Spinal cord (tissue), 10 donors: Measurements from ENCODE around the gene PPIP5K1. TPM values are rescaled to one million over a fixed set of nuclear protein-coding genes. Genes with fewer than 3 reads are reported as not detected.
"Not testable (repeated sequence)": the region's sequence is repeated elsewhere in the genome, so short reads cannot be mapped to it uniquely, and the experiment has no call there.

Source experiments
- DNase-seq, 6 donors: peaks; one replicate each; pipeline versions ENCODE4 v3.0.0 to v3.0.0-alpha.2; 2013 to 2015; ENCODE audit warnings: low spot score in 6 of 6, low read depth in 4 of 6
- H3K27ac ChIP-seq: one replicate; pipeline ENCODE4 v1.5.1; 2013; ENCODE audit warnings: low read depth, low read length, control low read depth
- H3K27me3 ChIP-seq: one replicate; pipeline ENCODE4 v1.6.1; 2013; ENCODE audit warnings: low read length; ENCODE audit not compliant: control insufficient read depth, insufficient read depth
- H3K36me3 ChIP-seq: one replicate; pipeline ENCODE4 v1.6.1; 2013; ENCODE audit warnings: low read length; ENCODE audit not compliant: control insufficient read depth, insufficient read depth
- H3K4me1 ChIP-seq: one replicate; pipeline ENCODE4 v1.6.1; 2013; ENCODE audit warnings: low read length; ENCODE audit not compliant: control insufficient read depth, insufficient read depth
- H3K4me3 ChIP-seq: one replicate; pipeline ENCODE4 v1.5.1; 2013; ENCODE audit warnings: low read depth, low read length, control low read depth
- H3K9me3 ChIP-seq: one replicate; pipeline ENCODE4 v1.6.1; 2013; ENCODE audit warnings: low read length; ENCODE audit not compliant: control insufficient read depth, insufficient read depth
- WGBS: methylation state at CpG from one replicate; pipeline ENCODE4 v1.1.5; 2013; ENCODE audit warnings: missing lambda C conversion rate; ENCODE audit not compliant: insufficient coverage; 5-methylcytosine and 5-hydroxymethylcytosine counted together
- polyA plus RNA-seq, 2 donors: library from polyadenylated mRNA; unstranded; fragments of 120-200 nt; gene quantifications; one replicate each; pipeline ENCODE4 v1.2.1, GENCODE V29; 2013; ENCODE audit not compliant: insufficient read length in 2 of 2
- total RNA-seq, 2 donors: library from RNA; depleted of rRNA in 1 of 2; stranded (reverse); fragments of 120-200 nt in 1 of 2; fragments of >200 nt in 1 of 2; gene quantifications; one replicate each; pipeline versions ENCODE4 v1.2.3 to v1.2.4, GENCODE V29; 2013 to 2014
- donor health status: healthy.

The PPIP5K1 gene
- total and polyA plus RNA-seq, 4 donors = 25.7 to 43.3 (median 30.8) TPM

DNA sequence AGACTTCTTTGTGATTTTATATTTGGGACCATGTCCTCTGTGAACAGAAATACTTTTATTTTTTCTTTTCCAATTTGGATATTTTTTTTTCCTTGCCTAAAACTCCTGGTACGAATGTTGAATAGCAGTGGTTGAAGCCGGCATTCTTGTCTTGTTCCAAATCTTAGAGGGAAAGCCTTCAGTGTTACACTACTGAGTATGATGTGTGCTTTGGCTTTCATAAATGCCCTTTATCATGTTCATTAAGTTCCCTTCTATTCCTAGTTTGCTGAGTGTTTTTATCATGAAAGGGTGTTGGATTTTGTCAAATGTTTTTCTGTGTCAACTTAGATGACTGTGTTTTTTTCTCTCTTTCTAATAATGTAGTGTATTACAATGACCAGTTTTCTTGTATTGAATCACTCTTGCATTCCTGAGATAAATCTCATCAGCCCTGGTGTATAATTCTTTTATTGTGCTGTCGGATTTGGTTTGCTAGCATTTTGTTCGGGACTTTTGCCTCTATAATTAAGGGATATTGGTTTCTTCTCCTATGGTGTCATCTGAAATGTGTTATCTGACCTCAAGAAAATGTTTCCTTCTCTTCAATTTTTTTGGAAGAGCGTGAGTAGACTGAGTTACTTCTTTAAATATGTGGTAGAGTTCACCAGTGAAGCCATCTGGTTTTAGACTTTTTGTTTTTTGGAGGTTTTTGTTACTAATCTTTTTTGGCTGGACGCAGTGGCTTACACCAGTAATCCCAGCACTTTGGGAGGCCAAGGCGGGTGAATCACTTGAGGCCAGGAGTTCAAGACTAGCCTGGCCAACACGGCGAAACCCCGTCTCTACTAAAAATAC is 39.3 kb downstream of the PPIP5K1 start:
- Histone ChIP-seq H3K9me3 (no peaks in the 10 kb centered on the region), H3K36me3 (peaks cover 18% of the 10 kb centered on the region), H3K27me3 (no peaks in the 10 kb centered on the region), H3K27ac (no peak overlapping the region), H3K4me3 (no peak overlapping the region), H3K4me1 (no peaks in the 10 kb centered on the region)
- WGBS = 93% methylated on average over 3 of the region's 10 CpGs
- no peak for DNase-seq

DNA sequence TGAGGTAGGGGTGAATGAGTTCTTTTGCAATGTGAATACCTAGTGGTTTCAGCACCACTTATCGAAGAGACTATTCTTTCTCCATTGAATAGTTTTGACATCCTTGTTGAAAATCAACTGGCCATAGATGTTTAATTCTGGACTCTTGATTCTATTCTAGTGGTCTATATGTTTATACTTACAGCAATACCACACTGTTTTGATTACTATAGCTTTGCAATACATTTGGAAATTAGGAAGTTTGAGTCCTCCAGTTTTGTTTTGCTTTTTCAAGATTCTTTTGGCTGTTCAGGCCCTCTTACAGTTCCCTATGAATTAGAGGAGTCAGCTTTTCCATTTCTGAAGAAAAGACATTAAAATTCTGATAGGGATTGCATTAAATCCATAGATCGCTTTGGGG is 42.5 kb downstream of the PPIP5K1 start:
- Histone ChIP-seq H3K36me3 (peaks cover 5% of the 10 kb centered on the region), H3K4me1 (no peaks in the 10 kb centered on the region), H3K4me3 (no peak overlapping the region), H3K27me3 (no peaks in the 10 kb centered on the region), H3K9me3 (no peaks in the 10 kb centered on the region), H3K27ac (no peak overlapping the region)
- WGBS = no CpG with 5 or more reads among the region's 2 CpGs
- no peak for DNase-seq

DNA sequence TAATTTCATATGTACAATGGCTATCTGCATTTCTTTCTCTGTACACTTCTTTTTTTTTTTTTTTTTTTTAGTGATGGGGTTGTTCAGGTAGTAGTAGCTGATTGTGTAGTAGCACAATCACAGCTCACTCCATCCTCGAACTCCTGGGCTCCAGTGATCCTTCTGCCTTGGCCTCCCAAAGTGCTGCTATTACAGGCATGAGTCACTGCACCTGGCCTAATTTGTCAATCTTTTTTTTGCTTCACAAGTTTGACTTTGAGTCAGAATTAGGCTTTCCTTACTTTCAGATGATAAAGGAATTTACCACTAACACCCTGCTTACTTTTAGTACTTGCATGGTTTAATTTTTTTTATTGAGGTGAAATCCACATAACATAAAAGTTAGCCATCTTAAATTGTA is 44.6 kb downstream of the PPIP5K1 start:
- H3K27ac ChIP-seq = no peak overlapping the region
- DNase-seq = no peak
- 88% methylated on average over 1 of the region's 1 CpG for WGBS
- peaks cover 3% of the 10 kb centered on the region for H3K36me3 ChIP-seq
- H3K4me1 ChIP-seq = no peaks in the 10 kb centered on the region
- H3K27me3 ChIP-seq = no peaks in the 10 kb centered on the region
- no peak overlapping the region for H3K4me3 ChIP-seq
- H3K9me3 ChIP-seq = no peaks in the 10 kb centered on the region

DNA sequence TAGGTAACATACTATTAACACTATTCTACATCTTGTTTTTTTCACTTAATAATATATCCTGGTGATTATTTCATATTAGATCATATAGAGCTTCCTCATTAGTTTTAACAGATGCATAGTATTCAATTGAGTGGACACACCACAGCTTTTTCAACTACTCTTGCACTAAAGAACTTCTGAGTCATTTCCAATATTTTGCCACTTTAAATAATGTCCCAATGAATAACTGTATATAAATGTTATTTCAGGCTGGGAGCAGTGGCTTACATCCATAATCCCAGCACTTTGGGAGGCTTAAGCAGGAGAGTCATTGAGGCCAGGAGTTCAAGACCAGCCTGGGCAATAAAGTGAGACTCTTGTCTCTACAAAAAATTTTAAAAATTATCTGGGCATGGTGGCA is 45.7 kb downstream of the PPIP5K1 start:
- H3K36me3 ChIP-seq = peaks cover 3% of the 10 kb centered on the region
- no peak overlapping the region for H3K27ac ChIP-seq
- DNase-seq = no peak

DNA sequence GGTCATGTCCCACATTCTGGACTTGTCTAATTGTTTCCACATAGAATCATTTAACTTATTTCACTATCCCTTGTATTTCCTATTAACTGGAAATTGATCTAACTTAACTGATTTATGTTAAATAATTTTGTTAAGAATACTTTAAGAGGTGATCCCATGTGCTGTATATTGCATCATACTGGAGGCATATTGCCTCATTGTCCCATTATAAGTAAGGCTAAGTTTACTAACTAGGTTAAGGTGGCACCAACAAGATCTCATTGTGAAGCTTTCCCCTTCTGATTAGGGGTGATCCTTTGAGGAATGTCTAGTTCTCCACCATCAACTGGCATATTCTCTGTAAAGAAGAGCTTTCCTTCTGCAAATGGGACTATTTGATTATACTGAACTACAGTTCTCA is 48.2 kb downstream of the PPIP5K1 start:
- Histone ChIP-seq H3K9me3 (no peaks in the 10 kb centered on the region), H3K4me3 (no peak overlapping the region), H3K27ac (no peak overlapping the region), H3K4me1 (no peaks in the 10 kb centered on the region), H3K27me3 (no peaks in the 10 kb centered on the region), H3K36me3 (peaks cover 5% of the 10 kb centered on the region)
- DNase-seq = no peak

More for the DNA sequence above, 45.7 kb downstream of the PPIP5K1 start:
- Histone ChIP-seq H3K4me1 (no peaks in the 10 kb centered on the region), H3K4me3 (no peak overlapping the region), H3K27me3 (no peaks in the 10 kb centered on the region), H3K9me3 (no peaks in the 10 kb centered on the region)

DNA sequence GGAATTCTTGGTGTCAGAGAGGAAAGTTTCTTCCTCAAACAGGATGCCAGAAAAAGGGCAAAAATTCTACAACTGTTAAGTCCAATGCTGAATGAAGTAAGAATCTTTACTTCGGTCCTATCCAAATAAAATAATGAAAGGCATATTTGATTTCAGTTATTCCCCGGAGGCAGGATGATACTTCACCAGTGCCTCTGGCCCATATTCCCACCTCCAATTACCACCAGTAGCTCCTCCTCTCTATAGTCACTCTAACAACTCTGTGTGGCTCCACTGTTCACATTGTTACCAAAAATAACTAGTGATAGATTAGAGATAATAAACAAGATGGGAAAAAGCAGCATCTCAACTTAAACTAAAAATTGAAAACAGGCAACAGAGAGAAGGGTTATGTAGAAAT is 51.9 kb downstream of the PPIP5K1 start:
- H3K4me3 ChIP-seq = no peak overlapping the region
- no peak overlapping the region for H3K27ac ChIP-seq
- no peaks in the 10 kb centered on the region for H3K9me3 ChIP-seq
- WGBS = 100% methylated on average over 1 of the region's 2 CpGs
- no peaks in the 10 kb centered on the region for H3K27me3 ChIP-seq
- DNase-seq = no peak
- H3K36me3 ChIP-seq = peaks cover 15% of the 10 kb centered on the region
- H3K4me1 ChIP-seq = peaks cover 4% of the 10 kb centered on the region

DNA sequence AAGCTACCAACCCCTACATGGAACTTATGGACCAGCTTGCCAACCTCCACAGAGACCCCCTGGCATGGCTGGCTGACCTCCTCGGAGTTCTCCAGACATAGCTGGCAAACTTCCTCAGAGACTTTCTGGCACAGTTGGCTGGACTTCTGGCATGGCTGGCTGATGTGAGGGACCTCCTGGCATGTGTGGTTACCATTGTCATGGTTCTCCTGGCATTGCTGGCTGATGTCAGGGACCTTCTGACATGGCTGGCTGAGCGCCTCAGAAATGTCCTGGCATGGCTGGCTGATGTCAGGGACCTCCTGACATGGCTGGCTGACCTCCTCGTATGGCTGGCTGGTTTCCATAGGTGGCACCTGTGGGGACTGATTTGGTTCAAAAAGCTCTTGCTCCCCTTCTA is 55.1 kb downstream of the PPIP5K1 start:
- H3K27ac ChIP-seq = no peak overlapping the region
- no peak for DNase-seq
- peaks cover 9% of the 10 kb centered on the region for H3K4me1 ChIP-seq
- H3K27me3 ChIP-seq = no peaks in the 10 kb centered on the region
- 94% methylated on average over 3 of the region's 3 CpGs for WGBS
- H3K36me3 ChIP-seq = peaks cover 29% of the 10 kb centered on the region
- H3K4me3 ChIP-seq = no peak overlapping the region
- H3K9me3 ChIP-seq = no peaks in the 10 kb centered on the region

DNA sequence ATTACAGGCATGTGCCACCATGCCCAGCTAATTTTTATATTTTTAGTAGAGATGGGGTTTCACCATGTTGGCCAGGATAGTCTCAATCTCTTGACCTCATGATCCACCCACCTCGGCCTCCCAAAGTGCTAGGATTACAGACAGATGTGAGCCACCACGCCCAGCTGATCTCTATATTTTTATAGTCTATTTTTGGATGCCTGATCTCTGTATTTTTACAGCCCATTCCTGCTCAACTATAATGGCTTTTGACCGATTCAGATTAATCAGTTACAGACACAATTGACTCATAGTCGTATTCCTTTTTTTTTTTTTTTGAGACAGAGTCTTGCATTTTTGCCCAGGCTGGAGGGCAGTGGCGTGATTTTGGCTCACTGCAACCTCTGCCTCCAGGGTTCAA is 57.2 kb downstream of the PPIP5K1 start:
- not testable (repeated sequence) for H3K9me3 ChIP-seq, H3K27ac ChIP-seq, H3K4me3 ChIP-seq, H3K27me3 ChIP-seq, DNase-seq
- WGBS = no CpG with 5 or more reads among the region's 5 CpGs
- Histone ChIP-seq H3K36me3 (peaks cover 45% of the 10 kb centered on the region), H3K4me1 (peaks cover 12% of the 10 kb centered on the region)

DNA sequence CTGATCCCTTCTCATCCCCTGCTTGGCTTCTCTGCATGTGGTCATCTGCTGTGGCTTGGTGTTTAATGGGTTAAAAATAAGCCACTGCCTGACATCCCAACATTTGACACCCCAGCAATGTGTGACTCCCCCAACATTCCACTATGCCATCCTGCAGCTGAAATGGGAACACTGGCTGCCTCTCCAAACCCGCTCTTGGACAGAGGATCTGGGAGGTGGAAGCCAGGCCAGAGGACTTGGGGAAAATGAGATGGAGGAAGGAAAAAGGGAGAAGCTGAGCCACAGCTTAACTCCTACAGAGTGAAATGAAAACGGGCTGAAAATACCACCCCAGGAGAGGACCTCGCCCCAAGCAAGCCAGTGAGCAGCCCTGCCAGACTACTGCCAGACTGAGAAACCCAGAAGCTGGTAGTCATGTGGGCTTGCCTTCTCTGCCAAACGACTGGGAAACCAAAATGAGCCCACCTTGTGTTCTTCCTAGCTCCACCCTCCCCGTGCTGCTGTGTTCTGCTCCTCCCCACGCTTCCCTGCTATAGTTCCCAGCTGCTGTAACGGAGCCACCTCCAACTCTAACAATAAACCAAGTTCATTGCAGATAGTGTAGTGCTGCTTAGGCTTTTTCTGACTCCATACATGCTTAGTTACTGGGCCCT is 58.9 kb downstream of the PPIP5K1 start:
- H3K9me3 ChIP-seq = no peaks in the 10 kb centered on the region
- no peaks in the 10 kb centered on the region for H3K27me3 ChIP-seq
- peaks cover 62% of the 10 kb centered on the region for H3K36me3 ChIP-seq
- H3K4me1 ChIP-seq = peaks cover 12% of the 10 kb centered on the region
- peak in 2 of 6 donors; percentile 16 to 28 for DNase-seq
- 18% methylated on average over 6 of the region's 7 CpGs for WGBS
- no peak overlapping the region for H3K4me3 ChIP-seq
- H3K27ac ChIP-seq = peak overlapping the region; percentile 29
